ENCODE results near the gene SLC37A3.
"Not testable (repeated sequence)": the region's sequence is repeated elsewhere in the genome, so short reads cannot be mapped to it uniquely, and the experiment has no call there.

Gene SLC37A3

DNA sequence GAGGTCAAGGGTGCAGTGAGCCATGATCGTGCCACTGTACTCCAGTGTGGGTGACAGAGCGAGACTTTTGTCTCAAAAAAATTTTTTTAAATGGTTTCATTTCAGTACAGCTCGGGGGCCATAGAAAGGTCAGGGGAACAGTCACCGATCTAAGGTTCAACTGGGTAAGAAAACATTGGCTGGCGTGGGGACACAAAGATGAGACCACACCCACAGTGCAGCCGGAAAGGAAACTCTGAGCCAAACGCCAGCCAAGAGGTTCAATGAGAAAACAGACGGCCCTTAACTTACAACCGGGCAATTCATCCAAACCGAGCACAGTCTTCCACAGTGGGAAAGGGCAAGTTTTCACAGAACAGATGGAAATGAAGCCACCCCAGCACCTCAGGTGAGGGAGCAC is 65.1 kb downstream of the SLC37A3 start:
- Histone ChIP-seq H3K9ac (no peak overlapping the region), H3K4me2 (no peak overlapping the region), H3K4me1 (peaks cover 13% of the 10 kb centered on the region), H3K27me3 (no peaks in the 10 kb centered on the region), H3K9me3 (no peaks in the 10 kb centered on the region), H3K4me3 (no peak overlapping the region), H4K20me1 (no peaks in the 10 kb centered on the region), H3K27ac (no peak overlapping the region), H3K36me3 (peaks cover 40% of the 10 kb centered on the region)
- no peak for TF ChIP-seq Cebpa-rat (IDR thresholded peaks at IDR 0.05)

DNA sequence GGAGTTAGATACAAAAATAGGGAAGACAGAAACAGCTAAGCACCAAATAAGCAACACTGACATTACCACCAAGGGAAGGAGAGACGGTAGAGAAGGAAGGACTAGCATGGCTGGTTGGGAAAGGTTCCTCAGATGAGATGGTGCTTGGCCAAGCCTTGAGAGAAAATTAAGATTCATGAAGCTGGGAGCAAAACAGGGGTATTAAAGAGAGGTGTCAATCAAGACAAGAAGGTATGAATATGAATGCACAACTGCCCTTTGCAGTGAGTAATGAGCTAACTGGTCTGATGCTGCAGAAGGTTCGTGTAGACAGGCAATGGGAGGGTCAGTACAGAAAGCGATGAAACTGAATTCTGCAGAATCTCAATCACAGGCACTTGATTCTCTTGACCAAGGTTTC is 67.7 kb downstream of the SLC37A3 start:
- no peaks in the 10 kb centered on the region for H4K20me1 ChIP-seq
- no peak overlapping the region for H3K4me3 ChIP-seq
- peak overlapping the region; percentile 7; the same call in 1 of the 2 replicates for H3K27ac ChIP-seq
- H3K4me1 ChIP-seq = peaks cover 19% of the 10 kb centered on the region
- peaks cover 27% of the 10 kb centered on the region for H3K36me3 ChIP-seq
- no peaks in the 10 kb centered on the region for H3K27me3 ChIP-seq
- peak overlapping the region; percentile 63 for H3K4me2 ChIP-seq
- no peak for TF ChIP-seq Cebpa-rat (IDR thresholded peaks at IDR 0.05)
- H3K9ac ChIP-seq = no peak overlapping the region
- H3K9me3 ChIP-seq = no peaks in the 10 kb centered on the region

DNA sequence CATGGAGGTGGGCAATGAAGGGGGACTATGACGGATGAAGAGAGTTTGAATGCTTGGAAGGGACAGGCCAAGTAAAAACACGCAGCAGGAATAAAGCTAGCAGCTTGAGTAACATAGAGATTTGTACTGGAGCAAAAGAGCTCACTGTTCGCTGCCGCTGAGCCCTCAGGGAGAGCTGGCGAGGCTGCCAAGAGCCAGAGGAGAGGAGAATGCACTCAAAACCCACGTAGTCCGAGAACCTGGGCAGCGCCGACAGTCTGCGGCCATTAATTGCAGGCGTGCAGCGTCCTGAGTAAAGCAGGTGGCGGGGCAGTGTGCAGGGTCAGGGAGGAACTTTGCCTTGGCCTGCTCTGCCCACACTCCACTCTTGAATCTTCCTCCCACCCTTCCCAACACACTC is 68.2 kb downstream of the SLC37A3 start:
- peak overlapping the region; percentile 63 for H3K4me2 ChIP-seq
- H3K36me3 ChIP-seq = peaks cover 22% of the 10 kb centered on the region
- H3K27me3 ChIP-seq = no peaks in the 10 kb centered on the region
- H3K4me3 ChIP-seq = no peak overlapping the region
- H3K27ac ChIP-seq = peak overlapping the region; percentile 7; the same call in 1 of the 2 replicates
- no peak for TF ChIP-seq Cebpa-rat (IDR thresholded peaks at IDR 0.05)
- H3K9me3 ChIP-seq = no peaks in the 10 kb centered on the region
- H3K4me1 ChIP-seq = peaks cover 19% of the 10 kb centered on the region
- no peaks in the 10 kb centered on the region for H4K20me1 ChIP-seq
- no peak overlapping the region for H3K9ac ChIP-seq

DNA sequence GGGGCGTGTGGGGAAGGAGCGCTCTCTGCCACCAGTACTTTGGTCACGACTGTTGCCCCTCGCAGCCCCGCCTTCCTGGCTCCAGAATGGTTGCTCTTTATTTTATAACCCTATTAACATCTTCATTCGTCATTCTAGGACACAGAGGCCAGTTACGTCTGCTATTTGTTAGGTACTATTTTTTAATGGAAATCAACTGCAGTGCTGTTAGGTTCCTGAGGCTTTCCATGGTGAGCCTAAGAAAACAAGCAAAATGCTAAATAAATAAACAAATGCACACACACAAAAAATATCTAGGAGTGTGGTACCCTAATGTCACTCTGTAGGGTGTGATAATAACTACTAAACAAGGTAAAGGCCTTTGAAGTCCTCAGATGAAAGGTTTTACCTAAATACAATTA is 71.1 kb downstream of the SLC37A3 start:
- Histone ChIP-seq H3K36me3 (no peaks in the 10 kb centered on the region), H3K9ac (no peak overlapping the region), H3K4me3 (no peak overlapping the region), H3K4me1 (peaks cover 19% of the 10 kb centered on the region), H3K4me2 (no peak overlapping the region), H3K27ac (no peak overlapping the region), H3K27me3 (no peaks in the 10 kb centered on the region), H3K9me3 (no peaks in the 10 kb centered on the region), H4K20me1 (no peaks in the 10 kb centered on the region)
- no peak for TF ChIP-seq Cebpa-rat (IDR thresholded peaks at IDR 0.05)

DNA sequence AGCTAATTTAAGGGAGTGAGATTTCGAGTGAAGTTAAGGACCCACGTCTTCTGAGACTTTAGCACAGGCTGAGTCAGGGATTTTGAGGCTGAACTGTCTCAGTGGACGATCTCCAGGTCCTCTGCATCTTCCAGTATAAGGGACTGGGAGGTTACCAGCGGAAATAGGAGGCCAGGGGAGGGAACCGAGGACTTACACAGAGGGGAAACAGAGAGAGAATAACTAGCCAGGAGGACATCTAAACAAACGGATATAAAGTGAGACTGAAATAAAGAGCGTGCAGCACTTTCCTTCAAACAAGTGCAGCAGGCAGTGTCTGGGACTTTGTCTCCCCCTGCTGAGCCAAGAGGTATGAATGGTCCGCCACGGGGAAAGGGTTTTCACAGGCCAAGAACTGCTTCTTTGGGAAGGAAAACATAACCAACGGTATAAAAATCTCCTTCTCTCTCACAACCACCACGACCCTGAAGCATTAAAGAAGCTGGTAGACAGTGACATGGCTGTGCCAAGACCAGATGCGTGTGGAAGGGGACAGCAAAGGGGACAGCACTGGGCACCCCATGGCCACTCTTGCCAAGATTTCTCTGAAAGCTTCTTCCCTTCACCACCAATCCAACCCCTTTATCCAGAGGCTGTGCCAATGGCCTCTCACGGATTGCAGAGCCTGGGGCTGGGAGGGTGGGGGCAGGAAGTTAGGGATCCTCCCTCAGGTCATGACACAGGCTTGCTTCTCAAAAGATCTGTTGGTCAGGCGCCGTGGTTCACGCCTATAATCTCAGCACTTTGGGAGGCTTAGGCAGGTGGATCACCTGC is 72.0 kb downstream of the SLC37A3 start:
- Histone ChIP-seq H4K20me1 (no peaks in the 10 kb centered on the region), H3K4me1 (peaks cover 19% of the 10 kb centered on the region), H3K4me3 (no peak overlapping the region), H3K4me2 (peak overlapping the region; percentile 12; the same call in 1 of the 2 replicates), H3K27ac (no peak overlapping the region), H3K27me3 (no peaks in the 10 kb centered on the region), H3K36me3 (no peaks in the 10 kb centered on the region), H3K9ac (no peak overlapping the region), H3K9me3 (no peaks in the 10 kb centered on the region)
- no peak for TF ChIP-seq Cebpa-rat (IDR thresholded peaks at IDR 0.05)

DNA sequence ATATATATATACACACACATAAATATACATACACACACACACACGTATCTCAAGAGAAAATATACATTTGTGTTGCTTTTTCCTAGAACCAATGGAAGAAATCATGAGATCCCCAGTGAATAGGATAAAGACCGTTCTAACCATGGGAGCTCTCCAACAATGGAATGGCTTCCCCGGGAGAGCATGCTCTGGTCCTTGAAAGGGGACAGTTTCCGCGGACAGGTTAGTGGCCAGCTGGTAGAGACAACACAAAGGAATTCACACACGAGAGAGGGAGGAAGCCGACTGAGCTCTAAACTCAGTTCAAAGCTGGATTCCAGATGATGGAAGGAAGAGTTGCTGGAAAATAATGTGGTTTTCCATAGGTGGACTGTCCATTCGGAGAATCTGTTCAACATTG is 72.7 kb downstream of the SLC37A3 start:
- Histone ChIP-seq H3K27ac (no peak overlapping the region), H3K4me2 (no peak overlapping the region), H3K27me3 (no peaks in the 10 kb centered on the region), H4K20me1 (no peaks in the 10 kb centered on the region), H3K4me3 (no peak overlapping the region), H3K4me1 (peaks cover 12% of the 10 kb centered on the region), H3K9ac (no peak overlapping the region), H3K9me3 (no peaks in the 10 kb centered on the region), H3K36me3 (no peaks in the 10 kb centered on the region)
- TF ChIP-seq Cebpa-rat (IDR thresholded peaks at IDR 0.05) = no peak

DNA sequence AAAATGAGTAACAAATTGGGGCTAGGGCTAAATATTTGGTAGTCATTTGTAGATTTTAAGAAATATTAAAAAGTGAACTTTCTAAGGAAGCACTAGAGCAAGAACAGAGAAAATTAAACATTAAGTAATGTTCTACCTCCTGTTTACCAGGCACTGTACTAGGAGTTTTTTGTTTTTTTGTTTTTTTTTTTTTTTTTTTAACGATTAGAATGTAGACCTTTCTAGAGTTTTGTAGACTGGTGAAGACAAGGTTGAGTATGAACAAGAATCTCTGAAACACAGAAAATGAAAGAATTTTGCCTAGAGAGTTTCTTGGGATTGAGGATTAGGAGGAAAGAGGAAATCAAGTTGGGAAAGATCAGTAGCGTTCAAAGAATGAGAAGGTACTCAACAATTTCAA is 73.6 kb downstream of the SLC37A3 start:
- 0 out of 2 replicates have a peak, but pooled peaks cover 1% of the 10 kb centered on the region for H3K9me3 ChIP-seq
- H3K4me2 ChIP-seq = no peak overlapping the region
- no peaks in the 10 kb centered on the region for H4K20me1 ChIP-seq
- no peak for TF ChIP-seq Cebpa-rat (IDR thresholded peaks at IDR 0.05)
- 0 out of 2 replicates have a peak, but pooled peaks cover 5% of the 10 kb centered on the region for H3K4me1 ChIP-seq
- no peaks in the 10 kb centered on the region for H3K27me3 ChIP-seq
- no peaks in the 10 kb centered on the region for H3K36me3 ChIP-seq
- no peak overlapping the region for H3K4me3 ChIP-seq
- H3K27ac ChIP-seq = no peak overlapping the region
- H3K9ac ChIP-seq = no peak overlapping the region

DNA sequence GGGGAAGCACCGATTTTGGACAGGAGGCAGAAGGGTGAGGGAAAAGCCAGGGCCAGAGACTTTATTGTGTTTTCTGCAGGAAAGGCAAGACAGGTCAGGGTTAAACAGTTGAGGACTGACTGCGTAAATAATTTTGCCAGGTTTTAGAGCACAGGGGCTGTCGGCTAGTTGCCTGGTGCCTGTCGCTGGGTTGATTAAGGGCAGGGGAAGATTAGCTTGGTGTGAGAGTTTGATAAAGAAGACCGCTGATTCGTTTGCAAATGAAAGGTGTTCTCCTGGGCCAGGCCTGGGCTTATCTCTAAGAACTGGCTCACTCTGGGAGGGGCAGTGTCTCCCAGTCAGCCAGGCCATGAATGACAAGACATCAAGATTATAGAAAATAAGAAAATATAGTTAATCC is 75.6 kb downstream of the SLC37A3 start:
- Histone ChIP-seq H3K9ac (no peak overlapping the region), H3K27me3 (no peaks in the 10 kb centered on the region), H3K27ac (no peak overlapping the region), H4K20me1 (no peaks in the 10 kb centered on the region), H3K4me2 (no peak overlapping the region), H3K4me1 (0 out of 2 replicates have a peak, but pooled peaks cover 5% of the 10 kb centered on the region), H3K36me3 (no peaks in the 10 kb centered on the region), H3K4me3 (no peak overlapping the region), H3K9me3 (peaks cover 13% of the 10 kb centered on the region; the same call in 1 of the 2 replicates)
- TF ChIP-seq Cebpa-rat (IDR thresholded peaks at IDR 0.05) = no peak

DNA sequence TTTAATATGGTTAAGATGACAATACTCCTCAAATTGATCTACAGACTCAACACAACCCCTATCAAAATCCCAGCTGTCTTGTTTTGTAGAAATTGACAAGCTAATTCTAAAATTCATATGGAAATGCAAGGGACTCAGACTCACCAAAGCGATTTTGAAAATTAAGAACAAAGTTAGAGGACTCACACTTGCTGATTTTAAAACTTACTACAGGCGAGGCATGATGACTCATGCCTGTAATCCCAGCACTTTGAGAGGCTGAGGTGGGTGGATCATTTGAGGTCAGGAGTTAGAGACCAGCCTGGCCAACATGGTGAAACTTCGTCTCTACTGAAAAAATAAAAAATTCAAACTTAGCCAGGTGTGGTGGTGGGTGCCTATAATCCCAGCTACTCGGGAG is 78.3 kb downstream of the SLC37A3 start:
- H3K4me1 ChIP-seq, H3K27me3 ChIP-seq, H3K36me3 ChIP-seq, H3K4me3 ChIP-seq, H4K20me1 ChIP-seq, H3K9ac ChIP-seq, H3K27ac ChIP-seq, H3K4me2 ChIP-seq: not testable (repeated sequence)
- H3K9me3 ChIP-seq = peaks cover 13% of the 10 kb centered on the region; the same call in 1 of the 2 replicates

DNA sequence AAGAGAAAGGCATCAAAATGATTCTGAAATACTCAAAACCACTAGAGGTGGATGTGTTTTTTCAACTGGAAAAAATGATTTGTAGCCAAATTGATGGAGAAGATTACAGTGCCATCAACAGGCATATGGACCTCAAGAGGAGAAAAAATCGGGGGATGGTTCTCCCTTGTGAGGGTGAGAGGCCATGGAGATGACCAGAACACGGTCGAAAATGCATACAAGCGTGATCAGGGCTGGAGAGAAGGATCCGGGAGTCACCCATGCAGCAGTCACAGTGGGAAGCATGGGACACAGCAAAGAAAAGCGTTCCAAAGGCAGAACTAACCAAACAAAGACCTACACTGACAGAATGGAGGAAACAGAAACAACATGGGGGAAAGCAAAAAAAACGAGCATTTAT is 80.3 kb downstream of the SLC37A3 start:
- H3K27ac ChIP-seq = no peak overlapping the region
- H3K9ac ChIP-seq = no peak overlapping the region
- H4K20me1 ChIP-seq = no peaks in the 10 kb centered on the region
- H3K4me1 ChIP-seq = peaks cover 9% of the 10 kb centered on the region
- H3K9me3 ChIP-seq = peaks cover 15% of the 10 kb centered on the region; the same call in 1 of the 2 replicates
- H3K4me3 ChIP-seq = no peak overlapping the region
- no peaks in the 10 kb centered on the region for H3K36me3 ChIP-seq
- no peaks in the 10 kb centered on the region for H3K27me3 ChIP-seq
- H3K4me2 ChIP-seq = no peak overlapping the region
- no peak for TF ChIP-seq Cebpa-rat (IDR thresholded peaks at IDR 0.05)
